ENCODE results near the gene SPART.

DNA sequence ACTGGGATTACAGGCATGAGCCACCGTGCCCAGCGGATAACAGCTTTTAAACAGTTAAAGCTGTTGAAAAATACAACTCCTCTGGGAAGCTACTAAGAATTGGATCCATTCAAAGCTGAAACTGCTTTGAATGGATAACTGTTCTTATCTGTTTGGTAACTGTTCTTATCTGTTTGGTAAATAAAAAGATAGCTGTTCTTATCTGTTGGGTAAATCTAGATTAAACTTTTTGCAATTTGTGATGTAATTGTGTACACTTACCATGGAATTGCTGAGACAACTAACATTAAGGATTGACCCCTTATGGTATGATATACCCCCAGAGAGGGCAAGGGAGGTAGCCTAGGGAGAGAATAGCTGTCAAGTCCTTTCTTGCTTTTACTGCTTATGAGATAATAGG is 27.9 kb upstream of the SPART start:
- TF ChIP-seq CTCF (IDR thresholded peaks at IDR 0.05) (no peak), POLR2A (IDR thresholded peaks at IDR 0.05) (no peak)
